GM18517 (cell line): Measurements from ENCODE around the gene C16orf89.

Experiments used
- ATAC-seq: cut with Tn5 transposase; IDR thresholded peaks from one replicate; pipeline ENCODE4 v1.9.1; 2021; ENCODE audit warnings: mild to moderate bottlenecking, moderate library complexity; ENCODE audit not compliant: unreplicated experiment

The C16orf89 gene

GRCh38 chr16:5031601-5032000, 34.2 kb downstream of the C16orf89 start:
- ATAC-seq = no peak

DNA sequence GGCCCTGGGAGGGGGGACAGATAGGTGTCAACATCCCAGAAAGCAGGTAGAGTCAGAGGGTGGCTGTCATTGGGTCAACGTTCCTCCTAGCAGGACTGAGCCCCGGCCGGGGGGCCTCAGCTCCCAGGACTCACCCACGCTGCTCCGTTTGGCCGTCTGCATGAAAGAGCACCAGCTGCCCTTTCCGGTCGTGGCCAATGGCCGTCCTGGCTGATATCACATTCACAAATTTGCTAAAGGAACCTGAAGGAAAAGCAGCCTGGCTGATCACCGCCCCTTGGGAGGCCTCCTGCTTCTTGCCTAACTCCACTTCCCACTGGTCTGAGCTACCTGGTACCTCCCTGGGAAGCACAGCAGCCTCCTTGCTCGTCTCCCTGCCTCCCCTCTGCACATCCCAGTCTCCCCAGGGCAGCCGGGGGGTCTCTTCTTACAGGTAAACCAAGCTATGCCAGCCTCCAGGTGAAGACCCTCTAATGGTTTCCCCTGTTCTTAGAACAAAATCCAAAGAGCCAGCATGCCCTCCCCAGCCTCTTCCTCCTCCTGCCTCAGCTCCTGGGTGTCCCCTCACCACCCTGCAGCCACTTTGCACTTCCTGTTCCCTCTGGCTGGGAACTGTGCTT, 35.4 kb downstream of the C16orf89 start:
- ATAC-seq = no peak

DNA sequence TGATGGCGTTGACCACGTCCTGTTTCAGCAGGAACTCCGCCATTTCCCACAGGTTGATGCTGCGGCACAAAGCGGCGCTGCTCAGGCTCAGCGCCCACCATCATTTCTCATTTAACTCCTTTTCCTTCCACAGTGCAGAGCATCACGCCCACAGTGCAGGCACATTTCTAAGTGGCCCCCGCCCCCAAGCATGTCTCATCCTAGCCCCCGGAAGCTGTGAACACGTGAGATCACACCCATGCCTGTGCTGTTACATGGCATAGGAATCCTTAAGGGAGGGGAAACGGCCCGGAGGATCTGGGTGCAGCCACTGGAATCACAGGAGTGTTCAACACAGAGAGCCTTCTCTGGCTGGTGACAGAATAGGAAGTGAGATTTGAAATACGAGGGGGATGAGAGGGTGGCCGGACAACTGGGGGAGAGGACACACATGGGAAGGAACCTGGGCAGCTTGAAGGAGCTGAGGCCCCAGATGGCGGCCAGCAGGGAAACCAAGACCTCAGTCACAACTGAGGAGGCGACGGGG, 36.7 kb downstream of the C16orf89 start:
- ATAC-seq = no peak

GRCh38 chr16:5027575-5028235, 38.1 kb downstream of the C16orf89 start:
- no peak for ATAC-seq

- no peak for ATAC-seq
Measured at GRCh38 chr16:5027086-5027485, 38.7 kb downstream of the C16orf89 start.

DNA sequence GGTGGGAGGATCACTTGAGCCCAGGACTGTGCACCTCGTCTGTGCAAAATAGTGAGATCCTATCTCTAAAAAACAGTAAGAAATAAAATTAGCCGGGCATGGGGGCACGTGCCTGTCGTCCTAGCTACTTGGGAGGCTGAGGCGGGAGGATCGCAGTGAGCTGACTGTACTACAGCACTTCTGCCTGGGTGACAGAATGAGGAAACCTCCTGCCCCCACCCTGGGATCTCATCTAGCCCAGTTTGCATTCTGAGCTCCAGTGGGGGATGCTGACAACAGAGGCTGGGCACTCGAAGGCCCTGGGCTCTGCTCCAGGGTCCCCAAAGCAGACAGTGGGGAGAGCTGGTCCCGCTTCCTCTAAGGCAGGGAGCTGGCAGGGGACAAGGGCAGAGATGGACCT, 39.1 kb downstream of the C16orf89 start:
- ATAC-seq = no peak

- no peak for ATAC-seq
Measured at GRCh38 chr16:5025171-5025632, 40.6 kb downstream of the C16orf89 start.

GRCh38 chr16:5024632-5025031, 41.1 kb downstream of the C16orf89 start:
- ATAC-seq = no peak

DNA sequence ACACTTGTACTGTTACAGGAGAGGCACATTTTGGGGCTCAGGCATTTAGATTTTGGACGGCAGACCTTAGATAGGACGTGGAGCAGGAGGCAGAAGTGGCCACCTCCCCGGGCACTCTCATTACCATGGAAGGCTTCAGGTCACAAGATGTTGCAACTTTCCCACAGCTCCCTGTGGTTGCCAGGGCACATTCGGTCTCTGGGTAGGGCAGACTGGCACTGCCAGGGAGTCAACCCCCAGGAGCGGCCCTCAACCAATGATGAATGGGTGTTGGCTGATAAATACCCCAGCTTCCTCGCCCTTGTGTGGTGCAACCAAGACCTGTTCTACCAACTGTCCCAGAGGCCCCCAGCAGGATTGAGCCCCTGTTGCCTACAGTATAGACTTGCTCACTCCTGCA, 43.2 kb downstream of the C16orf89 start:
- ATAC-seq = no peak

- ATAC-seq = no peak
Measured at GRCh38 chr16:5020551-5020950, 45.2 kb downstream of the C16orf89 start.

GRCh38 chr16:5019775-5020174, 46.0 kb downstream of the C16orf89 start:
- ATAC-seq = no peak

DNA sequence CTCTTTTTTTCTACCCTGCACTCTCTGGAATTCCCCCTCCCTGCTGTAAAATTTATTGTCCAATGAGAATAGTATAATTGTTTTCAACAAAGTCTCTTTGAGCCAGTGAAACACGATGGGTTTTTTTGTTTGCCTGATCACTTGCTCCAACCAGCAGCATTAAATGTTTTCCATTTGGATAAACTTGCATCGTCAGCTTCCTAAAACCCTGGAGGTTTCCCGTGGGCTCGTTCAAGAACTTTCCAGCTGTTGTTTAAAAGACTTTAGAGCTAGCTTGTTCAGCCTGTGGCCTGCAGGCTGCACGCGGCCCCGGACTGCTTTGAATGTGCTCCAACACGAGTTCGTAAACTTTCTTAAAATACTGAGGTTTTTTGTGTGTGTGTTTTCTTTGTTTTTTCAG, 47.0 kb downstream of the C16orf89 start:
- ATAC-seq = no peak

DNA sequence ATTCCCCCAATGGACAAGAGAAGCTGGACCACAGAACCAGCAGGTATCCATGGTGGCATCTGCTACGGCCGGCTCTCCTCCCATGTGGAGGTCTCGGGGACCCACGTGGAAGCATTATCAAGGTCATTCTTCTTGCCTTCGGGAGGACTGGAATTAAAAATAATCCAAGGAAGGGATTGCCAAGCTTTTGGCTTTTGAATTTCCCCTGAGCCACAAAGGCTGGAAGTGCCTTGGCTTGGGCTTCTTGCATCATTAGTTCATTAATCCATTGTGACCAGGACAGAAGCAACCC, 48.1 kb downstream of the C16orf89 start:
- ATAC-seq = no peak

DNA sequence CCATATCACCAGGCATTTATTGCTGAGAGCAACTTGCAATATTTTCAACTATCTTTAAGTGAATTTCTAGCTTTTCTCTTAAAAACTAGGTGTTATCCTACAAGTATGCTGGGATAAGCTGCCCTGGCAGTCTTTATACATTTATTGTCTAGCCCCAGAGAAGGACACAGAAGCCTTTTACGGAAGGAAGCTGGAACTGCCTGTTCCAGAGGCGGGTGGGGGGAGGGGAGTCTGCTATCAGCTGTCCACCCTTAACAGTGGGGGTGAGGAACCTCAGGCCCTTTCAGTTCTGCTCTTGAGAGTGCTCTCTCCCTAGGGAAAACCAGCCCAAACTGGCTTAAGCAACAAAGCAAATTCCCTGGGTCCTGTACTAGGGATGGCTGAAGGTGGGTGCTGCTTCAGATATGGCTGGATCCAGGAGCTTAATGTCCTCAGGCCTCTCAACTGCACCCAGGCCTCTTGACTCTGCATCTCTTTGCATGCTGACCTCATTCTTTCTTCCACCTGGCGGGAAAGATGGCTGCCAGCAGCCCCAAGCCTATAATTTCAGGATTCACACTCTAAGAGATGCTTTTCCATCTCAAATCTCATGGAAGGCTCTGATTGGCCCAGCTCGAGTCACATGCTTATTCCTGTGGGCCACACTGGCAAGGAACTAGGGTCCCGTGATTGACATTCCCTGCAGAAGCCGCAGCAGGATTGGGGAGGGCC, 48.6 kb downstream of the C16orf89 start:
- ATAC-seq = no peak

DNA sequence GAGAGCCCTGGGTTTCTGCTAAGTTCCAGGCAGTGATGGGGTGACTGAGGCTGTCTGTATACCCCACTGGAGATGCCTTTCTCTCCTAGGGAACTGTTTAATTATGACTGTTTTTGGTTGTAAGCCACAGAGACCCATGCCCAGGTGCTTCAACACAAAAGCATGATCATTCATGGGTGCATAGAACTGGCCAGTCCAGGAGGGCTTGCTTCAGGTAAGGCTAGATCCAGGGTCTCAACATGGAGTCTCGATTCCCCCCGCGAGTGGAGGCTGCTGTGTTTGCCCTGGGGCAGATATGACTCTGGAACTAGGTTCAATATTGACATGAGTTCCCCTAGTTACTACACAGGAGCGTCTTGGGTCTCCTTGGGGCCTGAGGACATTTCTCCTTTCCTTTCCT, 49.9 kb downstream of the C16orf89 start:
- no peak for ATAC-seq

DNA sequence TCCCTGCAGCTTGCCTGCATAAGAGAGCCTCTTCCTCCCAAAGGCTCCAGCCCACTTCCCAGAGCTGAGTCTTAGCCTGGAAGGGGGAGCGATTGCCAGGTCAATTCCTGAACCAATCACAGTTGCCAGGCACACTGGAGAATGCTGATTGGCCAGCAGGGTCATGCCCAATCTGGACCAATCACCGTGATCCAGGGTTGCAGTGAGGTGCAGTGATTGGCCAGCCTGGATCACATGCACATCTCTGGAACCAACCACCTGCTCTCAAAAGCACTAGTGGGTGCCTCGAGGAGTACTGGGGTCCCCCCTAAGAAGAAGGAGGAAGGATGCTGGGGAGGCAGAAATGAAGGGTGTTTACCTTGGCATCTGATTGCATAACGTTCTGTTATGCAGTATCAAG, 50.4 kb downstream of the C16orf89 start:
- ATAC-seq = no peak

- no peak for ATAC-seq
Measured at GRCh38 chr16:5012887-5013286, 52.9 kb downstream of the C16orf89 start.

GRCh38 chr16:5011637-5012036, 54.1 kb downstream of the C16orf89 start:
- ATAC-seq = no peak

GRCh38 chr16:5010576-5011329, 55.0 kb downstream of the C16orf89 start:
- no peak for ATAC-seq

DNA sequence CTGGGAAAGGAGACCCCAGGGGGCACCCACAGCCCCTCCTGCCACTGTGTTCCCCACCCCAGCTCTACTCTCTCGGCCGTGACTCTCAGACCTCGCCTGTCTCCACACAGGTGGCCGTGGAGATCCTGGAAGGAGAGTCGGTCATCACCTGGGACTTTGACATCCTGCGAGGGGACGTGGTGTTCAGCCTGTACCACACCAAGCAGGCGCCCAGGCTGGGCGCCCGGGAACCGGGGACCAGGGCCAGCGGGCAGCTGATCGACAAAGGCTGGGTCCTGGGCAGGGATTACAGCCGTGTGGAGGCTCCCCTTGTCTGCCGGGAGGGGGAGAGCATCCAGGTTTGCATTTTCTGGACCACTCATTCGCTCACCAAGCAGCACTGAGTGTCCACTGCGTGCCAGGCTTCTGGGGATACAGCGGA, 57.4 kb downstream of the C16orf89 start:
- ATAC-seq = no peak

DNA sequence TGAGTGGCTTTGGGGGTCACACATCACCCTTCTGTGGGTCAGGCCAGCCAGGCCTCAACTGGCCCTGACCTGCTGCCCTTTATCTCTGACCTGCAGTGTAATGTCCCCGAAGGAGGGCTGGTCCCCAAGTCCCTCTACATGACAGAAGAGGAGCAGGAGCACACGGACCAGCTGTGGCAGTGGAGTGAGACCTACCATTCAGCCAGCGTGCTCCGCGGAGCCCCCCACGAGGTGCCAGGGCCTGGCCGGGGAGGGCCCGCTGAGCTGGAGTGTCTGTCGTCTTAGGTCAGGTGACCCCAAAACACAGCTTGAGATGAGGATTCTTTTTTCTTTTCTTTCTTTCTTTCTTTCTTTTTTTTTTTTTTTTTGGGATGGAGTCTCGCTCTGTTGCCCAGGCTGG, 58.5 kb downstream of the C16orf89 start:
- ATAC-seq = no peak
